A549 (cell line): ENCODE measurements around the gene SCT. TPM values are rescaled to one million over a fixed set of nuclear protein-coding genes. Genes with fewer than 3 reads are reported as not detected.

Source experiments
- ATAC-seq, 2 experiments: fragments of 200-7000 bp in 1 of 2; fragments of >200 bp in 1 of 2; cut with Nextera tagmentation in 1 of 2; cut with Tn5 transposase in 1 of 2; 3 replicates each; pipeline versions ENCODE4 v1.8.0 to v1.9.1; 2018 to 2020; ENCODE audit warnings: mild to moderate bottlenecking in 1 of 2, moderate library complexity in 1 of 2
- CTCF ChIA-PET: fragments of 300-600 bp; sonication (Branson Sonifier 250); formaldehyde crosslinking; extraction: SDS; loops from one replicate; lab custom pipeline; 2021; ENCODE audit warnings: antibody characterized with exemption, inconsistent platforms; lab: Yijun Ruan, JAX
- POLR2A ChIA-PET: fragments of 350-600 bp; formaldehyde crosslinking; extraction: SDS; loops from one replicate; lab custom pipeline; 2021; ENCODE audit warnings: antibody characterized with exemption, inconsistent platforms; lab: Yijun Ruan, JAX
- DNase-seq, 2 experiments: peaks; one replicate each; pipeline versions ENCODE4 v3.0.0 to v3.0.0-alpha.2; 2011 to 2016; ENCODE audit warnings: low read depth in 1 of 2, low spot score in 1 of 2
- FAIRE-seq: peaks from 2 replicates; lab custom pipeline; 2011; peaks lifted over from hg19 to GRCh38; lab: Jason Lieb, UNC
- H3K27ac ChIP-seq, 2 experiments: fragments of >200 bp; sonication (Bioruptor Twin); formaldehyde crosslinking; 3 replicates each; pipeline ENCODE4 v1.5.1; 2016 to 2017
- H3K4me1 ChIP-seq: fragments of >200 bp; sonication (Bioruptor Twin); formaldehyde crosslinking; 3 replicates; pipeline ENCODE4 v1.6.1; 2016
- H3K4me2 ChIP-seq: fragments of >200 bp; sonication (Bioruptor Twin); formaldehyde crosslinking; 3 replicates; pipeline ENCODE4 v1.6.1; 2016
- H3K4me3 ChIP-seq: fragments of >200 bp; sonication (Bioruptor Twin); formaldehyde crosslinking; 3 replicates; pipeline ENCODE4 v1.5.1; 2016
- H3K9me3 ChIP-seq: fragments of >200 bp; sonication (Bioruptor Twin); formaldehyde crosslinking; 3 replicates; pipeline ENCODE4 v1.6.1; 2016
- BHLHE40 ChIP-seq: IDR thresholded peaks from 2 replicates; pipeline ENCODE4 v1.6.1; 2012; ENCODE audit warnings: low read depth, low read length, inconsistent platforms
- CBX8 ChIP-seq: fragments of 200-600 bp; sonication (generic); IDR thresholded peaks from 2 replicates; pipeline ENCODE4 v1.6.1; 2016
- CEBPB ChIP-seq, 2 experiments: fragments of >200 bp in 1 of 2; sonication (Bioruptor Twin) in 1 of 2; formaldehyde crosslinking in 1 of 2; IDR thresholded peaks; 2 replicates each; pipeline ENCODE4 v1.6.1; 2012 to 2016
- CHD2 ChIP-seq: fragments of 150-350 bp; IDR thresholded peaks from 2 replicates; pipeline ENCODE4 v1.6.1; 2014; ENCODE audit warnings: low read length; ENCODE audit not compliant: partially characterized antibody
- CTCF ChIP-seq: fragments of >200 bp; sonication (Bioruptor Twin); formaldehyde crosslinking; IDR thresholded peaks from 3 replicates; pipeline ENCODE4 v1.5.1; 2016
- FOSB ChIP-seq: fragments of 250-450 bp; sonication (Bioruptor Pico); IDR thresholded peaks from 2 replicates; pipeline ENCODE4 v1.5.0; 2020; ENCODE audit warnings: mild to moderate bottlenecking, moderate library complexity
- FOSL2 ChIP-seq, 2 experiments: fragments of 450-650 bp in 1 of 2; fragments of >200 bp in 1 of 2; sonication (Bioruptor Twin) in 1 of 2; formaldehyde crosslinking; IDR thresholded peaks; 2 replicates each; pipeline versions ENCODE4 v1.5.0 to v1.6.1; 2016 to 2020; ENCODE audit warnings: mild to moderate bottlenecking in 1 of 2, moderate library complexity in 1 of 2
- HDAC2 ChIP-seq: fragments of 200-600 bp; sonication (generic); IDR thresholded peaks from 2 replicates; pipeline ENCODE4 v1.6.1; 2016
- HMGXB4 ChIP-seq: fragments of 250-450 bp; sonication (Bioruptor Pico); IDR thresholded peaks from 2 replicates; pipeline ENCODE4 v1.5.0; 2021; ENCODE audit warnings: mild to moderate bottlenecking, moderate library complexity, borderline replicate concordance
- JUN ChIP-seq, 2 experiments: fragments of >200 bp; sonication (Bioruptor Twin); formaldehyde crosslinking; IDR thresholded peaks; 2 replicates in 1 of 2; 3 replicates in 1 of 2; pipeline ENCODE4 v1.6.1; 2016 to 2017
- MAZ ChIP-seq: fragments of 150-350 bp; IDR thresholded peaks from 2 replicates; pipeline ENCODE4 v1.6.1; 2014; ENCODE audit warnings: antibody characterized with exemption, low read depth, low read length, borderline replicate concordance
- MYC ChIP-seq: IDR thresholded peaks from 2 replicates; pipeline ENCODE4 v1.6.1; 2012; ENCODE audit warnings: mild to moderate bottlenecking, inconsistent platforms, low read length, improper control_type of control experiment, borderline replicate concordance
- NR3C1 ChIP-seq: fragments of >200 bp; sonication (Bioruptor Twin); formaldehyde crosslinking; IDR thresholded peaks from 3 replicates; pipeline ENCODE4 v1.6.1; 2017
- PBX3 ChIP-seq: IDR thresholded peaks from 2 replicates; pipeline ENCODE4 v1.6.1; 2012
- PHF8 ChIP-seq: fragments of 200-600 bp; sonication (generic); IDR thresholded peaks from 2 replicates; pipeline ENCODE4 v1.6.1; 2016; ENCODE audit warnings: low read depth, mild to moderate bottlenecking, antibody characterized with exemption, moderate library complexity, borderline replicate concordance
- POLR2A ChIP-seq: IDR thresholded peaks from 2 replicates; pipeline ENCODE4 v1.6.1; 2012; ENCODE audit warnings: mild to moderate bottlenecking, low read length
- RAD21 ChIP-seq, 2 experiments: fragments of >200 bp in 1 of 2; sonication (Bioruptor Twin) in 1 of 2; formaldehyde crosslinking in 1 of 2; IDR thresholded peaks in 1 of 2; conservative IDR thresholded peaks in 1 of 2; 2 replicates in 1 of 2; 3 replicates in 1 of 2; pipeline ENCODE4 v1.6.1; 2012 to 2018; ENCODE audit warnings: inconsistent platforms in 1 of 2
- RCOR1 ChIP-seq: fragments of 150-350 bp; IDR thresholded peaks from 2 replicates; pipeline ENCODE4 v1.6.1; 2014; ENCODE audit warnings: antibody characterized with exemption, low read length, low read depth
- REST ChIP-seq: fragments of 200-600 bp; sonication (generic); IDR thresholded peaks from 2 replicates; pipeline ENCODE4 v1.6.1; 2016; ENCODE audit warnings: antibody characterized with exemption, mild to moderate bottlenecking, moderate library complexity
- RFX5 ChIP-seq: fragments of 450-650 bp; IDR thresholded peaks from 2 replicates; pipeline ENCODE4 v1.7.1; 2014; ENCODE audit warnings: antibody characterized with exemption, mild to moderate bottlenecking, moderate library complexity
- SMC3 ChIP-seq: fragments of >200 bp; sonication (Bioruptor Twin); formaldehyde crosslinking; IDR thresholded peaks from 3 replicates; pipeline ENCODE4 v1.6.1; 2018; ENCODE audit warnings: inconsistent platforms
- SREBF2 ChIP-seq: fragments of 450-650 bp; IDR thresholded peaks from 2 replicates; pipeline ENCODE4 v1.6.1; 2014; ENCODE audit warnings: mild to moderate bottlenecking, moderate library complexity
- TFCP2L1 ChIP-seq: fragments of 250-450 bp; sonication (Bioruptor Pico); IDR thresholded peaks from 2 replicates; pipeline ENCODE4 v1.5.0; 2021; ENCODE audit warnings: mild to moderate bottlenecking
- TP53 ChIP-seq: fragments of 250-450 bp; sonication (Bioruptor Pico); IDR thresholded peaks from 2 replicates; pipeline ENCODE4 v1.5.0; 2021; ENCODE audit warnings: mild to moderate bottlenecking, moderate library complexity
- USF2 ChIP-seq: fragments of 450-650 bp; IDR thresholded peaks from 2 replicates; pipeline ENCODE4 v1.6.1; 2014; ENCODE audit warnings: antibody characterized with exemption
- ZFP36 ChIP-seq: fragments of 450-650 bp; IDR thresholded peaks from 2 replicates; pipeline ENCODE4 v1.6.1; 2014; ENCODE audit warnings: borderline replicate concordance; ENCODE audit not compliant: partially characterized antibody
- ZSCAN20 ChIP-seq: fragments of 250-450 bp; sonication (Bioruptor Pico); IDR thresholded peaks from 2 replicates; pipeline ENCODE4 v1.8.0; 2022; ENCODE audit warnings: mild to moderate bottlenecking, moderate library complexity
- WGBS: methylation state at CpG from one replicate; pipeline ENCODE4 v1.1.6; 2017; ENCODE audit errors: missing lambda C conversion rate; 5-methylcytosine and 5-hydroxymethylcytosine counted together
- polyA plus RNA-seq, 4 experiments: library from polyadenylated mRNA; depleted of rRNA in 3 of 4; stranded (reverse); fragments of >200 nt; fragmentation: RNase III in 1 of 4; extraction: RNeasy Plus Mini Kit Qiagen cat#74134 plus additional on column Dnase treatment in 1 of 4; gene quantifications; 2 replicates in 3 of 4; 3 replicates in 1 of 4; pipeline ENCODE4 v1.2.3, GENCODE V29; 2011 to 2017

Gene SCT
- polyA plus RNA-seq, 2 of the 4 experiments (the other 2 are of a cell fraction) = not detected

GRCh38 chr11:581342-581741, 45.6 kb downstream of the SCT start:
- ATAC-seq (no peak), FAIRE-seq (no peak)
- H3K27ac ChIP-seq = no peak overlapping the region
- POLR2A ChIA-PET = no interaction called here
- no peak overlapping the region for H3K4me3 ChIP-seq
- 89% methylated on average over 11 of the region's 14 CpGs for WGBS
- no peak overlapping the region for H3K4me2 ChIP-seq
- CTCF ChIA-PET = interaction anchor here (1.1 to 1.3 kb wide), 2 partner anchors 20 to 74 kb away, joined by 3 read pairs; no protein-coding TSS in a partner anchor
- TF ChIP-seq POLR2A = no peak
- no peak for TF ChIP-seq SREBF2
- TF ChIP-seq SMC3 = no peak
- TF ChIP-seq TFCP2L1 (CRISPR knock-in tag) = no peak
- no peak for TF ChIP-seq RCOR1
- TF ChIP-seq MYC = no peak
- TF ChIP-seq JUN (IDR thresholded peaks at IDR 0.05) = no peak
- no peak for TF ChIP-seq CHD2
- no peak for TF ChIP-seq MAZ
- TF ChIP-seq CEBPB (IDR thresholded peaks at IDR 0.05) = no peak
- TF ChIP-seq FOSB (CRISPR knock-in tag) = no peak
- TF ChIP-seq RFX5 = no peak
- no peak for TF ChIP-seq RAD21 (conservative IDR thresholded peaks at IDR 0.05 in 1 of 2, IDR thresholded peaks at IDR 0.05 in 1 of 2)
- no peak for TF ChIP-seq BHLHE40
- no peak for TF ChIP-seq NR3C1
- TF ChIP-seq TP53 (CRISPR knock-in tag) = no peak
- no peak for TF ChIP-seq REST
- TF ChIP-seq, all 56 proteins: peak for 0
- no peak for DNase-seq
- no peaks in the 10 kb centered on the region for H3K9me3 ChIP-seq
- peaks cover 19% of the 10 kb centered on the region for H3K4me1 ChIP-seq

GRCh38 chr11:579830-580601, 47.0 kb downstream of the SCT start:
- TF ChIP-seq ZFP36 (no peak), FOSL2 (IDR thresholded peaks at IDR 0.05) (no peak), FOSL2 (CRISPR knock-in tag; IDR thresholded peaks at IDR 0.05) (no peak), PHF8 (no peak), MAZ (no peak), USF2 (no peak), HMGXB4 (CRISPR knock-in tag) (no peak), POLR2A (no peak), CBX8 (no peak), CTCF (no peak), PBX3 (no peak), ZSCAN20 (CRISPR knock-in tag) (no peak), TFCP2L1 (CRISPR knock-in tag) (no peak), JUN (IDR thresholded peaks at IDR 0.05) (no peak), RCOR1 (no peak), HDAC2 (no peak), RAD21 (conservative IDR thresholded peaks at IDR 0.05 in 1 of 2, IDR thresholded peaks at IDR 0.05 in 1 of 2) (no peak), SMC3 (no peak), RFX5 (no peak)
- no peak overlapping the region for H3K4me2 ChIP-seq
- peaks cover 20% of the 10 kb centered on the region for H3K4me1 ChIP-seq
- DNase-seq (no peak), FAIRE-seq (no peak), ATAC-seq (no peak)
- no peak overlapping the region for H3K27ac ChIP-seq
- H3K4me3 ChIP-seq = no peak overlapping the region
- no peaks in the 10 kb centered on the region for H3K9me3 ChIP-seq
- CTCF ChIA-PET = interaction anchor here (1.3 to 1.8 kb wide), 2 partner anchors 75 to 143 kb away, joined by 3 to 4 read pairs; no protein-coding TSS in a partner anchor
- POLR2A ChIA-PET = no interaction called here
- WGBS = 88% methylated on average over 18 of the region's 20 CpGs
